NCI-H2227 (cell line): ENCODE data around the gene ST7.

Experiments
- DNase-seq: peaks from one replicate; lab custom pipeline; 2025; ENCODE audit not compliant: unreplicated experiment; lab: John Stamatoyannopoulos, UW

Gene ST7

GRCh38 chr7:117249696-117250095 lies 296.4 kb downstream of the ST7 start:
- no peak for DNase-seq

- no peak for DNase-seq
Measured at GRCh38 chr7:117250245-117250644, 296.9 kb downstream of the ST7 start.

GRCh38 chr7:117250801-117251200 lies 297.5 kb downstream of the ST7 start:
- DNase-seq = no peak

- no peak for DNase-seq
Measured at GRCh38 chr7:117251687-117252086, 298.4 kb downstream of the ST7 start.

GRCh38 chr7:117259615-117260014 lies 306.3 kb downstream of the ST7 start:
- DNase-seq = no peak

- no peak for DNase-seq
Measured at GRCh38 chr7:117262546-117262945, 309.2 kb downstream of the ST7 start.

- no peak for DNase-seq
Measured at GRCh38 chr7:117264716-117265115, 311.4 kb downstream of the ST7 start.

GRCh38 chr7:117269417-117269816 lies 316.1 kb downstream of the ST7 start:
- DNase-seq = no peak

- no peak for DNase-seq
Measured at GRCh38 chr7:117269886-117270285, 316.6 kb downstream of the ST7 start.

- DNase-seq = no peak
Measured at GRCh38 chr7:117270371-117270770, 317.1 kb downstream of the ST7 start.

- DNase-seq = no peak
Measured at GRCh38 chr7:117271566-117271965, 318.3 kb downstream of the ST7 start.

- no peak for DNase-seq
Measured at GRCh38 chr7:117272017-117272759, 318.9 kb downstream of the ST7 start.

- no peak for DNase-seq
Measured at GRCh38 chr7:117273325-117273724, 320.0 kb downstream of the ST7 start.

GRCh38 chr7:117273814-117274225 lies 320.5 kb downstream of the ST7 start:
- DNase-seq = no peak

GRCh38 chr7:117274951-117275350 lies 321.6 kb downstream of the ST7 start:
- DNase-seq = no peak

GRCh38 chr7:117277576-117277975 lies 324.3 kb downstream of the ST7 start:
- no peak for DNase-seq

- DNase-seq = no peak
Measured at GRCh38 chr7:117278040-117278439, 324.7 kb downstream of the ST7 start.

- no peak for DNase-seq
Measured at GRCh38 chr7:117279203-117279602, 325.9 kb downstream of the ST7 start.
